Measurements from ENCODE around the gene CNGA2.

- TF ChIP-seq CTCF (IDR thresholded peaks at IDR 0.05) = no peak
- TF ChIP-seq POLR2A (IDR thresholded peaks at IDR 0.05) = no peak
Observed at GRCh38 chrX:151771726-151772125, 37.2 kb downstream of the CNGA2 start.
